ENCODE measurements around the gene TIMM29.

GRCh38 chr19:10960314-10961072, 31.9 kb downstream of the TIMM29 start, which contains the start of gene SMARCA4:
- no peak for TF ChIP-seq CTCF (IDR thresholded peaks at IDR 0.05)
- no peak for TF ChIP-seq EP300 (IDR thresholded peaks at IDR 0.05)
- peak; percentile 93 for TF ChIP-seq POLR2AphosphoS5 (IDR thresholded peaks at IDR 0.05)
- TF ChIP-seq POLR2A (IDR thresholded peaks at IDR 0.05), result peak; percentile 88 to 92
